Kidney glomerular epithelial cell (primary cell): ENCODE results near the gene CWC15.
"Not testable (repeated sequence)": the region's sequence is repeated elsewhere in the genome, so short reads cannot be mapped to it uniquely, and the experiment has no call there.

Experiments used
- DNase-seq: peaks from one replicate; lab custom pipeline; 2025; lab: John Stamatoyannopoulos, UW

The CWC15 gene

GRCh38 chr11:94913718-94914394, 59.5 kb downstream of the CWC15 start:
- not testable (repeated sequence) for DNase-seq

GRCh38 chr11:94912806-94913205, 60.5 kb downstream of the CWC15 start:
- DNase-seq: no peak
